WTC11 (cell line): ENCODE data around the gene LRTM2. TPM values are rescaled to one million over a fixed set of nuclear protein-coding genes. Genes with fewer than 3 reads are reported as not detected.

ENCODE experiments used
- ATAC-seq: fragments of 200-7000 bp; cut with Tn5 transposase; 2 replicates; pipeline ENCODE4 v1.10.0; 2021; ENCODE audit warnings: mild to moderate bottlenecking, moderate library complexity
- Bru-seq: library from RNA; stranded (reverse); fragments of 400-500 nt; gene quantifications from one replicate; lab custom pipeline; 2021; lab: Mats Ljungman, UMichigan
- CTCF ChIA-PET: fragments of 300-600 bp; sonication (Branson Sonifier 250); formaldehyde crosslinking; loops from one replicate; lab custom pipeline; 2021; ENCODE audit warnings: antibody characterized with exemption; lab: Charles Lee
- POLR2A ChIA-PET: fragments of 350-600 bp; sonication (Branson Sonifier 250); formaldehyde crosslinking; loops from one replicate; lab custom pipeline; 2021; ENCODE audit warnings: antibody characterized with exemption; lab: Charles Lee
- DNase-seq: peaks from one replicate; pipeline ENCODE4 v3.0.0; 2021; ENCODE audit warnings: low spot score
- H3K27ac Mint-ChIP-seq: 2 replicates; pipeline ENCODE4 v1.8.0; 2021; ENCODE audit warnings: mixed read lengths
- H3K27me3 Mint-ChIP-seq: 2 replicates; pipeline ENCODE4 v1.8.0; 2021; ENCODE audit warnings: low read depth, mild to moderate bottlenecking, moderate library complexity, mixed read lengths
- H3K36me3 Mint-ChIP-seq: 2 replicates; pipeline ENCODE4 v1.8.0; 2021; ENCODE audit warnings: mixed read lengths
- H3K4me1 Mint-ChIP-seq: 2 replicates; pipeline ENCODE4 v1.8.0; 2022; ENCODE audit warnings: mixed read lengths
- H3K4me3 Mint-ChIP-seq: 2 replicates; pipeline ENCODE4 v1.8.0; 2021; ENCODE audit warnings: mild to moderate bottlenecking, moderate library complexity, mixed read lengths
- H3K9me3 Mint-ChIP-seq: 2 replicates; pipeline ENCODE4 v1.8.0; 2021; ENCODE audit warnings: mixed read lengths
- EMX1 ChIP-seq: fragments of 250-450 bp; sonication (Bioruptor Pico); IDR thresholded peaks from 2 replicates; pipeline ENCODE4 v1.8.0; 2021; ENCODE audit warnings: mild to moderate bottlenecking
- HMGA2 ChIP-seq: fragments of 250-450 bp; sonication (Bioruptor Pico); IDR thresholded peaks from 2 replicates; pipeline ENCODE4 v1.4.0; 2021; ENCODE audit warnings: mild to moderate bottlenecking, moderate library complexity
- NR2C2 ChIP-seq: sonication (generic); formaldehyde crosslinking; IDR thresholded peaks from 2 replicates; pipeline ENCODE4 v1.8.0; 2022; ENCODE audit warnings: mild to moderate bottlenecking, missing genetic modification reagents
- ZNF263 ChIP-seq: sonication (generic); formaldehyde crosslinking; IDR thresholded peaks from 2 replicates; pipeline ENCODE4 v1.8.1; 2022; ENCODE audit warnings: low read depth, mild to moderate bottlenecking, moderate library complexity, missing genetic modification reagents
- long read RNA-seq, 3 experiments: library from RNA in 1 of 3; library from capped mRNA in 1 of 3; library from polyadenylated mRNA in 1 of 3; unstranded in 2 of 3; stranded (forward) in 1 of 3; transcript quantifications; one replicate each; pipeline ENCODE4 v2.0.0, GENCODE V29; 2021
- total RNA-seq: library from RNA; stranded (reverse); gene quantifications from 3 replicates; pipeline ENCODE4 v1.2.3, GENCODE V29; 2021
- TF ChIP-seq, protein P1 (sequence below): sonication (generic); formaldehyde crosslinking; IDR thresholded peaks from 2 replicates; pipeline ENCODE4 v1.8.1; 2023; ENCODE audit warnings: mild to moderate bottlenecking, missing genetic modification reagents, moderate library complexity
- TF ChIP-seq, protein P2 (sequence below): sonication (generic); formaldehyde crosslinking; IDR thresholded peaks from 2 replicates; pipeline ENCODE4 v1.8.1; 2023; ENCODE audit warnings: mild to moderate bottlenecking, missing genetic modification reagents
- TF ChIP-seq, protein P3 (sequence below): sonication (generic); formaldehyde crosslinking; IDR thresholded peaks from 2 replicates; pipeline ENCODE4 v1.8.0; 2022; ENCODE audit warnings: mild to moderate bottlenecking, missing genetic modification reagents
- TF ChIP-seq, protein P4 (sequence below): fragments of 200-600 bp; IDR thresholded peaks from 2 replicates; pipeline ENCODE4 v1.8.0; 2022; ENCODE audit warnings: antibody characterized with exemption
- TF ChIP-seq, protein P5 (sequence below): sonication (generic); formaldehyde crosslinking; IDR thresholded peaks from 2 replicates; pipeline ENCODE4 v1.8.1; 2022; ENCODE audit warnings: mild to moderate bottlenecking, moderate library complexity, missing genetic modification reagents
- TF ChIP-seq, protein P6 (sequence below): sonication (generic); formaldehyde crosslinking; IDR thresholded peaks from 2 replicates; pipeline ENCODE4 v1.8.1; 2023; ENCODE audit warnings: mild to moderate bottlenecking, missing genetic modification reagents, moderate library complexity
- TF ChIP-seq, protein P7 (sequence below): fragments of 250-450 bp; sonication (Bioruptor Pico); IDR thresholded peaks from 2 replicates; pipeline ENCODE4 v1.9.0; 2021; ENCODE audit warnings: mild to moderate bottlenecking
- TF ChIP-seq, protein P8 (sequence below): fragments of 250-450 bp; sonication (Bioruptor Pico); IDR thresholded peaks from 2 replicates; pipeline ENCODE4 v1.9.0; 2021; ENCODE audit warnings: mild to moderate bottlenecking, borderline replicate concordance
- TF ChIP-seq, protein P9 (sequence below): fragments of 250-450 bp; sonication (Bioruptor Pico); conservative IDR thresholded peaks from 2 replicates; pipeline ENCODE4 v1.9.0; 2021; ENCODE audit warnings: mild to moderate bottlenecking

Gene LRTM2
- total RNA-seq (0.30 to 0.66 TPM (median 0.34 TPM) in 3 replicates), Bru-seq, nascent RNA (percentile 20 among the genes with signal in this experiment)
- long read RNA-seq, experiment 1: 0 reads
- long read RNA-seq, experiment 2: 0 reads
- long read RNA-seq, experiment 3: 0 reads

DNA sequence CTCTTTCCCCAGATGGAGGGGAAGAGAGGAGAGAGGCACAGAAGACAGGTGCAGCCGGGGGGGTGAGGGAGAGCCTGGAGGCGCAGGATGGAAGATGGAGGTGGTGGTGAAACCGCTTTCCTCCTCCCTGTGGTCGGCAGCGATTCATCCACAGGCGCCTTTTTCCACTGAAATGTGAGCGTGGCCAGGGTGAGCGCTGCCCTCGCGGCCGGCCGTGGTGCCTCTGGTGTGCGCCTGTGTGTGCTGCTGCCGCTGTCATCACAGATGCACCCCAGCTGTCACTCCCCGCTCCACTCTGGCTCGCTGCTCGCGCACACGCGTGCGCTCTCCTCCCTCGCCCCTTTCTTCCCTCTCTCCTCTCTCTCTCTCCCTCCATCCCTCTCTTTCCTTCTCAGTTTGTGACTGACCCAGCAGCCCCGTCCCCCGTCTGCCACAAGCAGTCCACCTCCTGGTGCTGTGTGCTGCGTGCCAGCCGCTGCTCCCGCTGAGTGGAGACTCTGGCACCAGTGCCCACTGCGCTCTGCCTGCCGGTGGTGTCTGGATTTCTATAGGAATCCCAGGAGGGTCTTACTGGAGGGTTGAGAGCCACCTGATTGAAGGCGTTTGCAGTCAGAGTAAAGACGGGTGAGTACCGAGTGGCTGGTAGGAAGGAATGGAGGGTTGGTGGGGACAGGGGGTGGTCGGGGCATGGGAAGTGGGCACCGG, at the start of gene LRTM2:
Gene LRTM2, plus strand, starts transcription at position 375 of the 705 bp plus-strand sequence. CDS start 7,584 bp downstream, outside the sequence.
- Mint-ChIP-seq H3K27ac (no peak within 1 kb of the TSS), H3K4me1 (peaks cover 18% of the 10 kb centered on the region), H3K27me3 (peaks cover 35% of the 10 kb centered on the region), H3K36me3 (no peaks in the 10 kb centered on the region), H3K4me3 (peak within 1 kb of the TSS; percentile 72), H3K9me3 (peaks cover 5% of the 10 kb centered on the region; the same call in 1 of the 2 replicates)
- DNase-seq (no peak), ATAC-seq (peak; percentile 42)
- TF ChIP-seq, protein P1, sequence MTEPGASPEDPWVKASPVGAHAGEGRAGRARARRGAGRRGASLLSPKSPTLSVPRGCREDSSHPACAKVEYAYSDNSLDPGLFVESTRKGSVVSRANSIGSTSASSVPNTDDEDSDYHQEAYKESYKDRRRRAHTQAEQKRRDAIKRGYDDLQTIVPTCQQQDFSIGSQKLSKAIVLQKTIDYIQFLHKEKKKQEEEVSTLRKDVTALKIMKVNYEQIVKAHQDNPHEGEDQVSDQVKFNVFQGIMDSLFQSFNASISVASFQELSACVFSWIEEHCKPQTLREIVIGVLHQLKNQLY (CRISPR knock-in tag): no peak
- TF ChIP-seq, protein P2, sequence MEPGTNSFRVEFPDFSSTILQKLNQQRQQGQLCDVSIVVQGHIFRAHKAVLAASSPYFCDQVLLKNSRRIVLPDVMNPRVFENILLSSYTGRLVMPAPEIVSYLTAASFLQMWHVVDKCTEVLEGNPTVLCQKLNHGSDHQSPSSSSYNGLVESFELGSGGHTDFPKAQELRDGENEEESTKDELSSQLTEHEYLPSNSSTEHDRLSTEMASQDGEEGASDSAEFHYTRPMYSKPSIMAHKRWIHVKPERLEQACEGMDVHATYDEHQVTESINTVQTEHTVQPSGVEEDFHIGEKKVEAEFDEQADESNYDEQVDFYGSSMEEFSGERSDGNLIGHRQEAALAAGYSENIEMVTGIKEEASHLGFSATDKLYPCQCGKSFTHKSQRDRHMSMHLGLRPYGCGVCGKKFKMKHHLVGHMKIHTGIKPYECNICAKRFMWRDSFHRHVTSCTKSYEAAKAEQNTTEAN (CRISPR knock-in tag): no peak
- TF ChIP-seq HMGA2 (CRISPR knock-in tag) (no peak), ZNF263 (CRISPR knock-in tag) (no peak), NR2C2 (no peak), EMX1 (CRISPR knock-in tag) (no peak)
- TF ChIP-seq, protein P3, sequence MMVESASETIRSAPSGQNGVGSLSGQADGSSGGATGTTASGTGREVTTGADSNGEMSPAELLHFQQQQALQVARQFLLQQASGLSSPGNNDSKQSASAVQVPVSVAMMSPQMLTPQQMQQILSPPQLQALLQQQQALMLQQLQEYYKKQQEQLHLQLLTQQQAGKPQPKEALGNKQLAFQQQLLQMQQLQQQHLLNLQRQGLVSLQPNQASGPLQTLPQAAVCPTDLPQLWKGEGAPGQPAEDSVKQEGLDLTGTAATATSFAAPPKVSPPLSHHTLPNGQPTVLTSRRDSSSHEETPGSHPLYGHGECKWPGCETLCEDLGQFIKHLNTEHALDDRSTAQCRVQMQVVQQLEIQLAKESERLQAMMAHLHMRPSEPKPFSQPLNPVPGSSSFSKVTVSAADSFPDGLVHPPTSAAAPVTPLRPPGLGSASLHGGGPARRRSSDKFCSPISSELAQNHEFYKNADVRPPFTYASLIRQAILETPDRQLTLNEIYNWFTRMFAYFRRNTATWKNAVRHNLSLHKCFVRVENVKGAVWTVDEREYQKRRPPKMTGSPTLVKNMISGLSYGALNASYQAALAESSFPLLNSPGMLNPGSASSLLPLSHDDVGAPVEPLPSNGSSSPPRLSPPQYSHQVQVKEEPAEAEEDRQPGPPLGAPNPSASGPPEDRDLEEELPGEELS (CRISPR knock-in tag): no peak
- TF ChIP-seq, protein P4, sequence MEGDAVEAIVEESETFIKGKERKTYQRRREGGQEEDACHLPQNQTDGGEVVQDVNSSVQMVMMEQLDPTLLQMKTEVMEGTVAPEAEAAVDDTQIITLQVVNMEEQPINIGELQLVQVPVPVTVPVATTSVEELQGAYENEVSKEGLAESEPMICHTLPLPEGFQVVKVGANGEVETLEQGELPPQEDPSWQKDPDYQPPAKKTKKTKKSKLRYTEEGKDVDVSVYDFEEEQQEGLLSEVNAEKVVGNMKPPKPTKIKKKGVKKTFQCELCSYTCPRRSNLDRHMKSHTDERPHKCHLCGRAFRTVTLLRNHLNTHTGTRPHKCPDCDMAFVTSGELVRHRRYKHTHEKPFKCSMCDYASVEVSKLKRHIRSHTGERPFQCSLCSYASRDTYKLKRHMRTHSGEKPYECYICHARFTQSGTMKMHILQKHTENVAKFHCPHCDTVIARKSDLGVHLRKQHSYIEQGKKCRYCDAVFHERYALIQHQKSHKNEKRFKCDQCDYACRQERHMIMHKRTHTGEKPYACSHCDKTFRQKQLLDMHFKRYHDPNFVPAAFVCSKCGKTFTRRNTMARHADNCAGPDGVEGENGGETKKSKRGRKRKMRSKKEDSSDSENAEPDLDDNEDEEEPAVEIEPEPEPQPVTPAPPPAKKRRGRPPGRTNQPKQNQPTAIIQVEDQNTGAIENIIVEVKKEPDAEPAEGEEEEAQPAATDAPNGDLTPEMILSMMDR: no peak
- TF ChIP-seq, protein P5, sequence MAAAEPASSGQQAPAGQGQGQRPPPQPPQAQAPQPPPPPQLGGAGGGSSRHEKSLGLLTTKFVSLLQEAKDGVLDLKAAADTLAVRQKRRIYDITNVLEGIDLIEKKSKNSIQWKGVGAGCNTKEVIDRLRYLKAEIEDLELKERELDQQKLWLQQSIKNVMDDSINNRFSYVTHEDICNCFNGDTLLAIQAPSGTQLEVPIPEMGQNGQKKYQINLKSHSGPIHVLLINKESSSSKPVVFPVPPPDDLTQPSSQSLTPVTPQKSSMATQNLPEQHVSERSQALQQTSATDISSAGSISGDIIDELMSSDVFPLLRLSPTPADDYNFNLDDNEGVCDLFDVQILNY (CRISPR knock-in tag): no peak
- TF ChIP-seq, protein P6, sequence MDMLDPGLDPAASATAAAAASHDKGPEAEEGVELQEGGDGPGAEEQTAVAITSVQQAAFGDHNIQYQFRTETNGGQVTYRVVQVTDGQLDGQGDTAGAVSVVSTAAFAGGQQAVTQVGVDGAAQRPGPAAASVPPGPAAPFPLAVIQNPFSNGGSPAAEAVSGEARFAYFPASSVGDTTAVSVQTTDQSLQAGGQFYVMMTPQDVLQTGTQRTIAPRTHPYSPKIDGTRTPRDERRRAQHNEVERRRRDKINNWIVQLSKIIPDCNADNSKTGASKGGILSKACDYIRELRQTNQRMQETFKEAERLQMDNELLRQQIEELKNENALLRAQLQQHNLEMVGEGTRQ (CRISPR knock-in tag): no peak
- TF ChIP-seq, protein P7, sequence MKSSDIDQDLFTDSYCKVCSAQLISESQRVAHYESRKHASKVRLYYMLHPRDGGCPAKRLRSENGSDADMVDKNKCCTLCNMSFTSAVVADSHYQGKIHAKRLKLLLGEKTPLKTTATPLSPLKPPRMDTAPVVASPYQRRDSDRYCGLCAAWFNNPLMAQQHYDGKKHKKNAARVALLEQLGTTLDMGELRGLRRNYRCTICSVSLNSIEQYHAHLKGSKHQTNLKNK (CRISPR knock-in tag): no peak
- TF ChIP-seq, protein P8, sequence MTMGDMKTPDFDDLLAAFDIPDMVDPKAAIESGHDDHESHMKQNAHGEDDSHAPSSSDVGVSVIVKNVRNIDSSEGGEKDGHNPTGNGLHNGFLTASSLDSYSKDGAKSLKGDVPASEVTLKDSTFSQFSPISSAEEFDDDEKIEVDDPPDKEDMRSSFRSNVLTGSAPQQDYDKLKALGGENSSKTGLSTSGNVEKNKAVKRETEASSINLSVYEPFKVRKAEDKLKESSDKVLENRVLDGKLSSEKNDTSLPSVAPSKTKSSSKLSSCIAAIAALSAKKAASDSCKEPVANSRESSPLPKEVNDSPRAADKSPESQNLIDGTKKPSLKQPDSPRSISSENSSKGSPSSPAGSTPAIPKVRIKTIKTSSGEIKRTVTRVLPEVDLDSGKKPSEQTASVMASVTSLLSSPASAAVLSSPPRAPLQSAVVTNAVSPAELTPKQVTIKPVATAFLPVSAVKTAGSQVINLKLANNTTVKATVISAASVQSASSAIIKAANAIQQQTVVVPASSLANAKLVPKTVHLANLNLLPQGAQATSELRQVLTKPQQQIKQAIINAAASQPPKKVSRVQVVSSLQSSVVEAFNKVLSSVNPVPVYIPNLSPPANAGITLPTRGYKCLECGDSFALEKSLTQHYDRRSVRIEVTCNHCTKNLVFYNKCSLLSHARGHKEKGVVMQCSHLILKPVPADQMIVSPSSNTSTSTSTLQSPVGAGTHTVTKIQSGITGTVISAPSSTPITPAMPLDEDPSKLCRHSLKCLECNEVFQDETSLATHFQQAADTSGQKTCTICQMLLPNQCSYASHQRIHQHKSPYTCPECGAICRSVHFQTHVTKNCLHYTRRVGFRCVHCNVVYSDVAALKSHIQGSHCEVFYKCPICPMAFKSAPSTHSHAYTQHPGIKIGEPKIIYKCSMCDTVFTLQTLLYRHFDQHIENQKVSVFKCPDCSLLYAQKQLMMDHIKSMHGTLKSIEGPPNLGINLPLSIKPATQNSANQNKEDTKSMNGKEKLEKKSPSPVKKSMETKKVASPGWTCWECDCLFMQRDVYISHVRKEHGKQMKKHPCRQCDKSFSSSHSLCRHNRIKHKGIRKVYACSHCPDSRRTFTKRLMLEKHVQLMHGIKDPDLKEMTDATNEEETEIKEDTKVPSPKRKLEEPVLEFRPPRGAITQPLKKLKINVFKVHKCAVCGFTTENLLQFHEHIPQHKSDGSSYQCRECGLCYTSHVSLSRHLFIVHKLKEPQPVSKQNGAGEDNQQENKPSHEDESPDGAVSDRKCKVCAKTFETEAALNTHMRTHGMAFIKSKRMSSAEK (CRISPR knock-in tag): no peak
- TF ChIP-seq, protein P9, sequence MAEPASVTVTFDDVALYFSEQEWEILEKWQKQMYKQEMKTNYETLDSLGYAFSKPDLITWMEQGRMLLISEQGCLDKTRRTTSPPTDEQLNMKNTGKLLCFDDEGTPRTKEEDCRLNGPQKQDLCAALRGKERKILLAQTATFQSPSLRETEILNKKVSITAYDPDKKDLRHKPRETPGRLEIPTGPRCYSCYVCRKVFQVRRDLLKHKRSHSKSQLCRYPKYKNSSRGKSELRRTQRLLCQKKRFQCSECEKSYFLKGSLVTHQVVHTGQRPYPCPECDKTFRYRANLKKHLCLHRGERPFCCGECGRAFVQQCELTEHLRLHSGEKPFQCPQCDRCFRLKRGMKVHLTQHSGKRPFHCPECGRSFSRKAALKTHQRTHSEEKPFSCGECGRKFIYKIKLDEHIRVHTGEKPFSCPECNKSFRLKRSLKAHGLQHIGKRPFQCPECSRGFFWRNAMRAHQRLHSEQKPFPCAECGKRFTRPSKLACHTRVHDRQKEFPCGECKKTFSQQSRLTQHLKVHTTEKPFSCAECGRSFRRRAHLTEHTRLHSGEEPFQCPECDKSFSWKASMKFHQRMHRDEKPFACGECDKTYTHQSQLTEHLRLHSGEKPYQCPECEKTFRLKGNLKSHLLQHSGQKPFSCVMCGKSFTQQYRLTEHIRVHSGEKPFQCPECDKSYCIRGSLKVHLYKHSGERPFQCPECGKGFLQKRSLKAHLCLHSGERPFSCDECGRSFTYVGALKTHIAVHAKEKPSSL: no peak
- CTCF ChIA-PET: interaction anchor here (1.3 to 4.1 kb wide), 2 partner anchors 120 kb away, joined by 5 to 26 read pairs; no protein-coding TSS in a partner anchor
- POLR2A ChIA-PET: no interaction called here
